Left forelimb (tissue), 1 donor: ENCODE measurements around the gene SERPINB2.

ENCODE experiments used
- DNase-seq: peaks from one replicate; pipeline ENCODE4 v3.0.0-alpha.2; 2018; ENCODE audit warnings: low spot score

SERPINB2 gene, protein sequence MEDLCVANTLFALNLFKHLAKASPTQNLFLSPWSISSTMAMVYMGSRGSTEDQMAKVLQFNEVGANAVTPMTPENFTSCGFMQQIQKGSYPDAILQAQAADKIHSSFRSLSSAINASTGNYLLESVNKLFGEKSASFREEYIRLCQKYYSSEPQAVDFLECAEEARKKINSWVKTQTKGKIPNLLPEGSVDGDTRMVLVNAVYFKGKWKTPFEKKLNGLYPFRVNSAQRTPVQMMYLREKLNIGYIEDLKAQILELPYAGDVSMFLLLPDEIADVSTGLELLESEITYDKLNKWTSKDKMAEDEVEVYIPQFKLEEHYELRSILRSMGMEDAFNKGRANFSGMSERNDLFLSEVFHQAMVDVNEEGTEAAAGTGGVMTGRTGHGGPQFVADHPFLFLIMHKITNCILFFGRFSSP

DNA sequence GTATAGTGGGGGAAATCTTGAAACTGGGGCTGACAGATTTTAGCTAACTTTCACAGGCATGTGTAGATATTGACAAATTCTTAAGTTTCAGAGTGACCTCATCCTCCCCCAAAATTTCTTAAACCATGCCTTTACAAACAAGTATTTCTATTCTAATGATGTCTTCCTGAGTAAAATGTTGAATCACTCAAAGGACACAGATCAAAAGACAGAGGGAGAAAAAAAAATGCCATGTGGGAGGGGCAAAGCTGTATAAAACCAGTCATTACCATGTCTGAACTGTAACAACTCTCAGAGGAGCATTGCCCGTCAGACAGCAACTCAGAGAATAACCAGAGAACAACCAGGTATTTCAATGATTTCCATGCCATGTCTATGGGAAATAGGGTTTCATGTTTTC lies at the start of gene SERPINB2:
Gene SERPINB2, plus strand, starts transcription at position 282 of the 400 bp plus-strand sequence. CDS start 3,740 bp downstream, outside the sequence.
- DNase-seq = no peak

DNA sequence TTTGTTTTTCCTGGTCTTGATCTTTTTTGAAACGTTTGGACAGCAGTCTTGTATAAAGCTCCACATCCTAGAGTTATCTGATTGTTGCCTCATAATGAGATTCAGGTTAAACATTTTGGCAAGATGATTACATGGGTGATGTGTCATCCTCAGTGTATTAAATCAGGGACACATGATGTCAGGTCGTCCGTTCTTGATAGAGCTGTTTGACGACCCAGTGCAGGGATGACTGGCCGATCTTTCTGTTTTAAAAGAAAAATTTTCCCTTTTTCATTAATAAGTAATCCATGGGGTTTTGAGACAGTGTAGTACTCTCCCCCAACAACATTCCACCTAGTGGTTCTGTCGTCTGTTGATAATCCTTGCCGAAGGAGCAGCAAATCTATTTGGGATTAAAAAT lies 44.5 kb upstream of the SERPINB2 start:
- DNase-seq = no peak

DNA sequence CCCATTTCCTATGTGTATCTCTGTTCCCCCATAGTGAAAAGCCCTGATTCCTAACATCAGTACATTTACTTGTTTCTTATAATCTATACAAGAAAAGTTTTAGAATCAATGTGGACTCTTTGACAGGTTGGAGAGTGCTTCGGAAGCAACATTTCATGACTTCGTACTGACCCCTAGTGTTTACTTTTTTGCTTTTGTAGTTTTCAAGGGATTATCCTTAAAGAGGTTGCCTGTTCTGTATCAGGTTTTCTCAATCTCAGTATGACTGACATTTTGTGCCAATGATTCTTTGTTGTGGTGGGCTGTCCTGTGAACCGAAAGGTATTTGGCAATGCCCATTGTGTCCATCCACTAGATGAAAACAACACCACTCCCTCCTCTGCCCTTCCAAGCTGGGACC lies 43.3 kb upstream of the SERPINB2 start:
- DNase-seq = no peak

DNA sequence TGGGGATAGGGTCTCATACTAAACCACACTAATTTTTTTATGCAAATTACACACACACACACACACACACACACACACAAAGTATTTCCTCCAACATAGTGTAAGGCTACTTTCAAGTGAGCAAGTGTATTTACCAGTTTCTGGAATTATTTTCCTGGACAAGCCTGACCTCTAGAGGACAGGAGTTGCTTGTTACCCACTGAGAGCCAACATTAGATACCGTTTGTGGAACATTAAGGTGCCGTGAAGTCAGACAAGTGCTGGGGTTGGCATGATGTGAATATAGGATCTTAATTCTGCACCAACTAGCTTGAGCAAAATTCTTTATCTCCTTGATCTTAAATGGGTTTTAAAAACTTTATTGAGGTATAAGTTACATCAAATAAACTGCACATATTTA lies 39.3 kb upstream of the SERPINB2 start:
- DNase-seq = no peak

DNA sequence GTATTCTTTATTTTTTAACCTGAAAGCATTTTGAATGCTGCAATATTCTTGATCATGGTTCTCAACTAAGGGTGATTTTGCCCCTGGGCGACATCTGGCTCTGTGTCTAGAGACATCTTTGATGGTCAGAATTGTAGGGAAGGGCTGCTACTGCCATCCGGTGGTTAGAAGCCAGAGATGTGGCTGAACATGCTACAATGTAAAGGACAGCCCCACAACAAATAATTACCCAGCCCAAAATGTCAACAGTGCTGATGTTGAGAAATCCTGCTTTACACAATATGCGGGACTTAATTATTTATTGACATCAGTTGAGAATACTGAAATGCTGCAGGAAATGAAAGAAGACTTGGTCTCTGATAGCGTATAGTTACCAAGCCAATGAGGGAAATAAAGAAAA lies 37.5 kb upstream of the SERPINB2 start:
- DNase-seq = no peak

DNA sequence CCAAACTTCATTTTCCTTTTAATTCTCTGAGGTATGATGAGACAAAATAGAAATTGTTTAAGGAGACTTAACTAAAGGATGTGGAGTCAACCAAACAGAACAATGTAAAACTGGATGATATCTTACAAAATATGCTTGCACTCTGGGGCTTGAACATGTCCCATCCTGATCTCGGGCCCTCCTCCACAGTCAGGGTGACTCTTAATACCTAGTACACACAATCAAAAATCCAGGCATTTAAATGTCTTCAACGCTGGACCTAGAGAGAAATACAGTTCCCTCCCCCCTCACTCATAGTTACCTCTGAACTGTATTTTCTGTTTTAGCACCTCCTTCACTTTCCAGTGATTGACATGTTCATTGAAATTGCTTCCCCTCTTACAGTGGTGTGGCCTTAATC lies 36.9 kb upstream of the SERPINB2 start:
- DNase-seq = no peak

DNA sequence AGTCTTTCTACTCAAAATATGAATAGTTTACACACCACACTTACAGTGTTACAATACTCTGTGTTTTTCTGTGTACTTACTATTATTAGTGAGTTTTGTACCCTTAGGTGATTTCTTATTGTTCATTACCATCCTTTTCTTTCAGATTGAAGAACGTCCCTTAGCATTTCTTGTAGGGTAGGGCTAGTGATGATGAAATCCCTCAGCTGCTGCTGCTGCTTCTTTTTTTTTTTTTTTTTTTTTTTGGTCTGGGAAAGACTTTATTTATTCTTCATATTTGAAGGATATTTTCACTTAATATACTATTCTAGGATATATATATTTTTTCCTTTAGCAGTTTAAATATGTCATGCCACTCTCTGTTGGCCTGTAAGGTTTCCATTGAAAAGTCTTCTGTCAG lies 29.0 kb upstream of the SERPINB2 start:
- no peak for DNase-seq

DNA sequence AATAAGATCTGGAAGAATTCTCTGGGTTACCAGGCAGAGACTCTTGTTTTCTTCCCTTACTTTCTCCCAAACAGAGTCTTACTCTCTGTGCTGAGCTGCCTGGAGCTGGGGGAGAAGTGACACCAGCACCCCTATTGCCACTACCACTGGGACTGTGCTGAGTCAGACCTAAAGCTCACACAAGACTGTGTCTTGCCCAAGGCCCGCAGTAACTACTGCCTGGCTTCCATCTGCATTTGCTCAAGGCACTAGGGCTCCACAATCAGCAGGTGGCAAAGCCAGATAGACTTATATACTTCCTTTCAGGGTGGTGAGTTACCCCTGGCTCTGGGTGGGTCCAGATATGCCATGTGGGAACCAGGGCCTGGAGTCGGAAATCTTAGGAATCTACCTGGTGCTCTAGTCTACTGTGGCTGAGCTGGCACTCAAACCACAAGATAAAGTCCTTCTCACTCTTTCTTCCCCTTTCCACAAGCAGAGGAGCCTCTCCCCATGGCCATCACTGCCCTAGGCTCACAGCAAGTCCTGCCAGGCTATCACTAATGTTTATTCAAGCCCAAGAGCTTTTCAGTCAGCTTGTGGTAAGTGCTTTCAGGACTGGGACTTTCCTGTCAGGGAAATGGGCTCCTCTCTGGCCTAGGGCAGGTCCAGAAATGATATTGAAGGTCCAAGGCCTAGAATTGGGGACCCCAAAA lies 27.6 kb upstream of the SERPINB2 start:
- no peak for DNase-seq

DNA sequence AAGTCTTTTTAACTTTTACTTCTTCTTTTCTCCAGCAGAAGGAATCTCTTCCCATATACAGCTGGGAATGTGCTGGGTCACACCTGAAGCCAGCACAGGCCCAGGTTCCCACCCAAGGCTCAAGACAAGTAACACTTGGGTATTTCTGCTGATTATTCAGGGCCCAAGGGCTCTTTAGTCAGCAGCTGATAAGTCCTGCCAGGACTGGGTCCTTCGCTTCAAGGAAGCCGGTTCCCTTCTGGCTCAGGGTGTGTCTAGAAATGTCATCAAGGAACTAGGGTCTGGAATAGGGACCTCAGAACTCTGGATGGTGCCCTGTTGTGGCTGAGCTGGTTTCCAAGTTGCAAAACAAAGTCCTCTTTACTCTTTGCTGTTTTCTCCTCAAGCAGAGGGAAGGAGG lies 27.0 kb upstream of the SERPINB2 start:
- no peak for DNase-seq

DNA sequence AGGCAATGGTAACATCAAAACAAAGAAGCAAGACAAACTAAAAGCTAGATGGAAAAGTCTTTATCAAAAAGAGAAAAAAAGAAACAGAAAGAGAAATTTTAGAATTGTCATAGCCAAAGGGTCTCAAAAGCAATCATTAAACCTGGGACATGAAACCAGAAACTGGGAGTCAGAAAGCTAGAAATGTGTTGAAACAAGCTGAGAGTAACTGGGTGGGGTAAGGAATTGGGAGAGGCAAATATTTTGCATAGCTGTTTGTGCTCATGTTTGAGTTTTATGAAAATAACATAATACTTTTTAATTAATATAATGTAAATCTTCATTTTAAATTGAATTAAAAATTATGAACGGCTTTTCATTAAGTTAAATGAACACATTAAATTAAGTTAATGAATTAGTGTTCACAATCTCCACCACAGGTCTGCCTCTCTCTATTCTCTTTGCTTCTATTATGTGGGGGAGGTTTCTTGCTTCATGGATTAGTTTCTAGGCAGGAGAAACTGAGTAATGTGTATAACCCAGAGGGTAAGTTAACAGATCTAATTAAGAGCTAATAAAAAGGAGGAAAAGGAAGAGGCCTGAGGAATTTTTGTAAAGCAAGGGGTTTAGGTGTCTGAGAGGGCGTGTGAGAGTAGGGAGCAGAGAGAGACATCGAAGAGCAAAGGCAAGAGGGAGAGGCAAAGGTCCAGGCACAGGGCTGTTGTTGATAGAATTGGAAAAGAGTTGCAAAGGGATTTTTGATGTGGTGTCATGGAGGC lies 20.0 kb upstream of the SERPINB2 start:
- no peak for DNase-seq

DNA sequence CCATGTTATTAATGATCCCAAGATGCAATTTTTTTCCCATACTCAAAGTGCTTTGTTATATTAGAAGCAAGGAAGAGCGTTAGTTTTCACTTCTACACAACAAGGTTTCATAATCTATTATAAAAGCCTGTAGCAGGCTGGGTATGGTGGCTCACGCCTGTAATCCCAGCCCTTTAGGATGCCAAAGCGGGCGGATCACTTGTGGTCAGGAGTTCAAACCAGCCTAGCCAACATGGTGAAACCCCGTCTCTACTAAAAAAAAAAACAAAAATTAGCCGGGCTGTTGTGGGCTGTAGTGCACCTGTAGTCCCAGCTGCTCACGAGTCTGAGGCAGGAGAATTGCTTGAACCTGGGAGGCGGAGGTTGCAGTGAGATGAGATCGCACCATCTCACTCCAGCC lies 19.0 kb upstream of the SERPINB2 start:
- no peak for DNase-seq

DNA sequence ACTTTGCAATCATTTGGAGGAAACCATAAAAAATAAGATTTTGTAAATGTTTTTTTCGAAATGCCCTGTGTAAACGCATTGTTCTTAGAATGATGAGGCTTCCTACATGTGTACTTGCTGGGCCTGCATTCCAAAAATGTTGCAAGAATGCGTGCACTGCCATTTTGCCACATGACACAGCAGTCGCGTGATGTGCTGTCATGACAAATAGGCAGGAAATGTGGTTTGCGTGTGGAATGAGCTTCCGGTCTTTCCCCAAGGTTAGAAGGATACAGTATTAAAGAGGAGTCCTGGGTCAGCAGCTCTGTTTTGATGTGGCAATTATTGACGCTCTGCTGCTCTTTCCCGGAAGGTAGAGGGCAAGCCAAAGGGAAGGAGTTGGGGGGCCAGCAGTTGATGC lies 18.1 kb upstream of the SERPINB2 start:
- no peak for DNase-seq

DNA sequence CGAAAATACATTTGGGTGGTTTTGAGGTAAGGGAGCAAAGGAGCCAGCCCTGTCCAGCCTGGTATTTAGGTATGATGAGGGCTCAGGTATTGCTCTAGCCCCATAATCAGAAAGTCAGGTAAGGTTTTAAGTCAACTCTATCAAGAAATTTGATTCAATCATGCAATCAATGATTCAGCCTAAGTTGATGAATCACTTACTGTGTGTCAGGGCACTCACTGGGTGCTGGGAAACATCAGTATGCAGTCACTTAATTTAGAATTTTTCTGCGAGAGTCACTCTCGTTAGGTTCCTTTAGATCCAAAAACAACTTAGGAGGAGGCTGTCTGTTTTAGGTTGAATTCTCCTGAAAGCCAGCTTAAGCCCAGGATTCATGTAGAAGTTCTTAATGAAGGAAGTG lies 17.7 kb upstream of the SERPINB2 start:
- DNase-seq = no peak

DNA sequence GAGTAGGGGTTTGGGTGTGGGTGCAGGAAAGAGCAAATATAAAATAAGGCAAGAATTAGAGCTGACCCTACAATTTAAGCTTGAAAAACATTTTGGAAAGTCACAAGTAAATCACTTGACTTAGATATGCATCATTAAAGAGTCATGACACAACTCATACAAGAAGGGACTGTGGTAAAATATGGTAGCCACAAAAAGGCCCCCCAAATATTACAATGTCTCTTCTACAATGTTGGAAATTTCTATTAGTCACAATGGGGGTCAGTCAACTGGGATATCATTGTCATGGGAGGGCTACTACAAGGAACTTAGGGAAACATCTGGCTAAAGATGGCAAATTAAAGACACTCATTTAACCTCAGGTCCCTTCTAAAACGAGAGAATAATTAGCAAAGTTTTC lies 15.7 kb upstream of the SERPINB2 start:
- no peak for DNase-seq

DNA sequence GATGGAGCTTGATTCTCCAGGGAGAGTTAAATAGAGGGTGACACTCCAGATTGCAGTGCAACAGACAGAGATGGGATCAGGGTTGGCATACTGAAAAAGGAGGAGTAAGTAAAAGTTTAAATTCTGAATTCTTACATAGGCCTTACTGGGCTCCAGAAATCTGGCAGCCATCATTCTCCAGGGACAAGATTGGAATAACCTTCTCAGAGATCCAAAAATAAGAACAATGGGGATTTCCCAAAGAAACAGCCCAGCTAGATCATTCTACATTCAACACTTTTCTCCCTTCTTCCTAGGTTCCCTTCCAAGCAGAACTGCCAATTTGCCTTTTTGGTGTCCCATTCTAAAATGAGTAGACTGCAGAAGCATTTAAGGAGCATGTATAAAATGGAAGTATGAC lies 14.9 kb upstream of the SERPINB2 start:
- DNase-seq = no peak

DNA sequence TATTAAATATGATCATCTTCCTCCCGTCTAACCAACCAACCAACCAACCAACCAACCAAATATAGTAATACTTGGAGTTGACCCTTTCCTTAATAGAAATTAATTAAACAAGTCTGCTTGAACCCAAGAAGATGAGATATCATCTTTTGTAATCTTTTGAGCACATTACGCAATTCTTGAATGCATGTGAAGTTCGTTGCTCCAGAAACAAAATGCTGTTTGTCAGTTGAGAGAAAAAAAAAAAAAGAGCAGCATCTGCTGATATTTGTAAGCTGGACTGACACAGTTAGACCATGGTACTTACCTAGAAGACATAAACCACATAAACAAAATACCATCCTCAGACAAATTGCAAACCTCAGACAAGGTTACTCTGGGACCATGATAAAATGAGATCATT lies 9.2 kb upstream of the SERPINB2 start:
- no peak for DNase-seq

DNA sequence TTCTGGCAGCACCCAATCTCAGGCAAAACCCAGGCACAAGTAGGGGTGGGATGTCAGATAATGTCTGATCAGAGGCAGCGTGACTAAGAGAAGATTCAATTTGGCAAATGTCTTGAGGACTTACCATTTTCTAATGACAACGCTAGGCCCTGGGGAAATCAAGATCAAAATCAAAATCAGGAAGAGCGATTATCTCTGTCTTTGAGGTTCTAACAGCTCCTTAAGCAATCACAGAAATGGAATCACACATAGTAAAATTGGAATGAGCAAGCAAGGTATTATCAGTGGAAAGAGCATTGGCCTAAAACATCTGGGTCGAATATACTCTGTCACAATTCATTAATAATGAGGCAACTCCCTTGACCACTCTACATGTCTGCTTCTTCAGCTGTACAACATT lies 8.6 kb upstream of the SERPINB2 start:
- DNase-seq = no peak

DNA sequence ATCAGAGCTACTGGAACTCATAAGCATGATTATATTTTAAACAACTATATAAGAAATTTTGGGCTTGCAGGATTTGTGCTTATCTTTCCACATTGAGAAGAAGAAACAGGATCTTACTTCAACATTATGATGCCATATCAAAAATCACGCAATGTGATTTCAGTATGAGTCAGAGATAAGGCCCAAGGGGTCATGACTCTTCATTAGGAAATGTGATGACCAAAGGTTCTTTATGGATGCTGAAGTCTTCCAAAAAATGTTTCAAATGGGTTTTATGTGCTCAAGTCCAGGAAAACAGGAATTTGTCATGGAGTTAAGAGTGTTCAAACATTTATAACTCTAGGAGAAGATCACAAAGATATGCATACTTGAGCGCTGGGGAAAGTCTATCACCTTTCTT lies 7.8 kb upstream of the SERPINB2 start:
- no peak for DNase-seq

DNA sequence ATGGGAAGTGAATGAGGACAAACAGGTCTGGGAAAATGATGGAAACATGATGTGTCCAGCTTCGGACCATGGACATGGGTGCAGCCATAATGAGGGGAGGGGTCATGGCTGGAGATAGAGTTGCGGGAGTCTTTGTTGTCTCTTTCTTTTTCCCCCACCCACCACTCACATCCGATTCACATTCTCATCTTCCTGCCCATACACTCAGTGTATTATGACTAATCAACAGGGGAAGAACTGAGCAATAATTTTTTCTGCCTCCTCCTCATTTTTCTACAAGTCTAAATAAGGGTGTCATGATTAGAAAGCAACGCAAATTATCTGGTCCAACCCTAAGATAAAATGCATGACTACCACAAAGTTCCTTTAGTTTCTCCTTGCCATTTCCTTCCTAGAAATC lies 5.7 kb upstream of the SERPINB2 start:
- no peak for DNase-seq

DNA sequence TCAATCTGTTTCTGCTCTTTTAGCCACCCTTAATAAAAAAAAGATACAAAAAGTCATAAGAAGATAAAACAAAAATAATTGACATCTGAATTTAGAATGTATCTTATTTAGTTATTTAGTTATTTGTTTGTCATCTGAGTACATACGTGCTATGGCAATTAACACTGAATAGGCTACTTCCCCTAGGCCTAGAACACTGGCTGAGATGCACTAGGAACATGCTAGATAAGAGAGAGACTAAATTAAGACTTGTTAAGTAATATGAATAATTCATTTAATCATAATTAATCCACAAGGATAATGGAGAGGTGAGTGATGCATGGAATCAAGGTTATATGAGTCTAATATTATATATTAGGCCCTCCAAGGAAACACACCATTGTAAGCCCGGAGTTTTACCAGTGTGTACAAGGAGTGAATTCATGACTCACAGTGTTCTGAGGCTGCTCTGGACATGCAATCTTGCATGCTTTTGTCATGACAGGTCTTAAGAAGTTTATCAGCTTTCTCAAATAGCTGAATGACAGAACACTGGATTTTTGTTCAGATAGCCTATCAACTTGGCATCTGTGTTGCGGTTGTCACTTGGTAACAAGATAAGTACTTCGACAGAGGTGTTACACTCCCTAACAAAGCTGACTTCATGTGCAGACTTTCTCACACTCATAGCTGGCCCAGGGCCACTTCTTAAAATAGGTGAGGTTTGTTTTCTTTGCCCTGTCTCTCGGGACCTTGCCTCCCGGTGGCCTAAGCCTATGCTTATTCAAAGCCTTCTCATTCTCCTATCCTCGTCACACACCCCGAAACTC lies 5.0 kb upstream of the SERPINB2 start:
- no peak for DNase-seq

DNA sequence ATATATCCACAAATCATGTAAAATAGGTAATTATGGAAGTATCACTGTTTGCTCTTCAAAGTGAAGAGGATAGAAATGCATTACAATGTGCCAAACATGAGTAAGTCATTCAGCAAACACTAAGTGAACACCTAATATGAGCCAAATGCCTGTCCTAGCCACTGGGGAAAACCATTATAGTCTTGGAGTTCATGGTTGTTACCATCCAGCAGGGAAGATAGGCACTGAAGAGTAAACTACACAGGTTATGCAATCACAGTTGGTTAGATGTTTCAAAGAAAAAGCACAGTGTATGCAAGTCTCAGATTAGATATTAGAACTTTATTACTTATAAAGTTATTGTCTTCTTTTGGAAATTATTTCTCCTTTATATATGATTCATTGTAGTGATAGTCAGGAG lies 3.9 kb upstream of the SERPINB2 start:
- DNase-seq = no peak
